HG02763 (cell line): Measurements from ENCODE around the gene RIPOR3.
A peak's percentile ranks its signal among the peaks of the same experiment; 100 is the strongest.

Experiments used
- ATAC-seq: cut with Tn5 transposase; IDR thresholded peaks from one replicate; pipeline ENCODE4 v1.9.1; 2021; ENCODE audit warnings: mild to moderate bottlenecking, moderate library complexity; ENCODE audit not compliant: unreplicated experiment

The RIPOR3 gene, protein sequence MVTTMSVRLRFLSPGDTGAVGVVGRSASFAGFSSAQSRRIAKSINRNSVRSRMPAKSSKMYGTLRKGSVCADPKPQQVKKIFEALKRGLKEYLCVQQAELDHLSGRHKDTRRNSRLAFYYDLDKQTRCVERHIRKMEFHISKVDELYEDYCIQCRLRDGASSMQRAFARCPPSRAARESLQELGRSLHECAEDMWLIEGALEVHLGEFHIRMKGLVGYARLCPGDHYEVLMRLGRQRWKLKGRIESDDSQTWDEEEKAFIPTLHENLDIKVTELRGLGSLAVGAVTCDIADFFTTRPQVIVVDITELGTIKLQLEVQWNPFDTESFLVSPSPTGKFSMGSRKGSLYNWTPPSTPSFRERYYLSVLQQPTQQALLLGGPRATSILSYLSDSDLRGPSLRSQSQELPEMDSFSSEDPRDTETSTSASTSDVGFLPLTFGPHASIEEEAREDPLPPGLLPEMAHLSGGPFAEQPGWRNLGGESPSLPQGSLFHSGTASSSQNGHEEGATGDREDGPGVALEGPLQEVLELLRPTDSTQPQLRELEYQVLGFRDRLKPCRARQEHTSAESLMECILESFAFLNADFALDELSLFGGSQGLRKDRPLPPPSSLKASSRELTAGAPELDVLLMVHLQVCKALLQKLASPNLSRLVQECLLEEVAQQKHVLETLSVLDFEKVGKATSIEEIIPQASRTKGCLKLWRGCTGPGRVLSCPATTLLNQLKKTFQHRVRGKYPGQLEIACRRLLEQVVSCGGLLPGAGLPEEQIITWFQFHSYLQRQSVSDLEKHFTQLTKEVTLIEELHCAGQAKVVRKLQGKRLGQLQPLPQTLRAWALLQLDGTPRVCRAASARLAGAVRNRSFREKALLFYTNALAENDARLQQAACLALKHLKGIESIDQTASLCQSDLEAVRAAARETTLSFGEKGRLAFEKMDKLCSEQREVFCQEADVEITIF

DNA sequence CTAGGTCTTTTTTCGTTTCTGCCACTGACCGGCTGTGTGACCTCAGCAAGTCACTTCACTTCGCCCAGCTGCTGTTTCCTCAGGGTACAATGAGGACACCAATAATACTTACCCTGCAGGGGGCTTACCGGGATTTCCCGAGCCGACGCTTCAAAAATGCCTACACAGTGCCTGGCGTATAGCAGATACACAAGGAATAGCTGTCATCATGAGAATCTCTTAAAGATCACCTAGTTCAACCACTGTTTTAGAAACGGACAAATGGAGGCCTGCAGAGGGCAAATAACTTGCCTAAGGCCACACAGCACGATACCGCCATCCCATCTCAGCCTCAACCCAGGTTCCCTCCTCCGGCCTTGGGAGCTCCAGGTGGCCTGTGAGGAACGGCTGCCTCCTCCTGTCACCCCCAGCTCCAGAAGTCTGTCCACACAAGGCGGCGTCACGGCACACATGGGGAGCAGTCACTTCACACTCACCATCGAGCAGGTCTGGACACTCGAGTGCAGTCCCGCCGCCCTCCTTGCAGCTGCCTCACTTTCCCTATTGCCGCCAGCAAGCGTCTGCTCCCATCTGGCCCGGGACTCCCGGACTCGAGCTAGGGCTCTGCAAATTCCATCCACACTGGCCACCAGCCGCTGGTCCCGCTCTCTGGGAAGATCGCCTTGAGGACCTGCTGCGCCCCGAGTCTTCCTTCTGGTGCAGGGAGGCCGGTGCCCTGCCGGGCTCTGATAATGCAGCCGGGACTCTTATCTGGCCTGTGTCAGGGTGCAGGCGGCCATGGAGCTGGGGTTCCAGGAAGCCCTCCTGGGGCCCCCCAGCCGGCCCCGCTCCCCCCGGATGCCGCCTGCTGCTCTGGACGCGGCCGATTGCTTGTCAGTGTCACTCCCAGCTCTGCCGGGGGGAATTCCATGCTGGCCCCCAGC lies at the start of gene RIPOR3:
RIPOR3 (minus strand) TSS at position 893 of the 923 bp plus-strand sequence; CDS start at position 479, 414 bp downstream.
- ATAC-seq = no peak

DNA sequence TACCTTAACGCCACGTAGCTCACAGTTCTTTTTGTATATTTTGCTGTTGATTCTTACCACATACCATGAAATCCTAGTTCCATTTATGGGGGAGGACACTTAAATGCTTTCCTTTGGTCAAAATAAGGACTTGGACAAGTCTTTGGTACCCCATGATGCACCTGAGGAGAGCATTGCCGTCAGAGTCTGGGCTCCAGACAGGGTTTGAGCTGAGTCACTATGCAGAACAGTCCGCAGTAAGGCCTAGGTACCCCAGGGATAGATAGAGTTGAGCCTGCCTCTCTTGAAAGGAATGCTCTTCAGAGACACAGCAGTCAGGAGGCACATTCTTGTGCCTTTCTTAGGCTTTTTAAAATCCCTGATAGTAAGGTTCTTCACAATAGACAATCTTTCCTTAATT lies 46.0 kb upstream of the RIPOR3 start:
- no peak for ATAC-seq

DNA sequence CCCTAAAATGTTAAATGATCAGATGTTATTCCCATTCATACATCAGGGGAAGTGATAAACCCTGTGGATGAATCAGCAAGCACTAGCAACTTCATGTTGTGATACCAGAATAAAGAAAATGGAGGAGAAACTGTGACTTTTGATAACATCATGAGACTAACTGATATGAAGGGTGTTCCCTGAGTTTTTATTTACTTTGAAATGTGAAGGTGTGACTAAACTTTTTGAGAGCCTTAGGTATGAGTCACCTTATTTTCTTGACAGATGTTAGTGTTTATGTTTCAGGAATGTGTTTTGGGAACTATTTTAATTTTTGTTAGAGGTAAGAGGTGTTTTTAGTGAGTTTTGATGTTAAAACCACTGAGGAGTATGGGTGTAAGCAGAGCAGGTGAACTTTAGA lies 44.5 kb upstream of the RIPOR3 start:
- ATAC-seq = no peak

DNA sequence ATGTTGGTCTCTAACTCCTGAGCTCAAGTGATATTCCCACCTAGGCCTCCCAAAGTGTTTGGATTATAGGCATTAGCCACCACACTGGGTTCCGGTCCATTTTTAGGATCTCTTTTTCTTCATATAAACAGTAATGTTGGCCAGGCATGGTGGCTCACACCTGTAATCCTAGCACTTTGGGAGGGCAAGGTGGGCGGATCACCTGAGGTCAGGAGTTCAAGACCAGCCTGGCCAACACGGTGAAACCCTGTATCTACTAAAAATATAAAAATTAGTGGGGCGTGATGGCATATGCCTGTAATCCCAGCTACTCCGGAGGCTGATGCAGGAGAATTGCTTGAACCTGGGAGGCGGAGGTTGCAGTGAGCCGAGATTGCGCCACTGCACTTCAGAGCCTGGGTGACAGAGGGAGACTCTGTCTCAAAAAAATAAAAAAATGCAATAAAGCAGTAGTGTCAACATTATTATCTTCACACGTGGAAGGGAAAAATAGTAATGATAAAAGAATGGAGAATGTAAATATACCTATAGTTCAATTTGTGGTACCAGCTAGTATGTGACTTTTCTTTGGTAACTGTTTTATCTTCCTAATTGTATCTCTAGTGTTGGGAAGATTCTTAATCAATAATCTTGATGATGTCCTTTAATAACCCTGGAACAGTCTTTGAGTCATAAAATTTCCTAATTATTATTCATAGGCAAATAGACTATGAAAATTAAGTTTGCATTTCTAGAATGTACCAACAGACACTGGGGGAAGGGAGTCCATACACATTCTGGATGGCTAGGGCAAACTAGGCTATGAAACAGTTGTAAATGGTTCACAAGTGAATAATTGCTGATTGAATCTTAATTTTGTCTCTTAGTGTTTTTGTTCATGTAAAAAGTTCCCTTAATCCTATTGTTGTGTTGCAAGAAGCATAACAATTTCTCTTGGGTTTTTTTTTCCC lies 43.7 kb upstream of the RIPOR3 start:
- ATAC-seq = no peak

DNA sequence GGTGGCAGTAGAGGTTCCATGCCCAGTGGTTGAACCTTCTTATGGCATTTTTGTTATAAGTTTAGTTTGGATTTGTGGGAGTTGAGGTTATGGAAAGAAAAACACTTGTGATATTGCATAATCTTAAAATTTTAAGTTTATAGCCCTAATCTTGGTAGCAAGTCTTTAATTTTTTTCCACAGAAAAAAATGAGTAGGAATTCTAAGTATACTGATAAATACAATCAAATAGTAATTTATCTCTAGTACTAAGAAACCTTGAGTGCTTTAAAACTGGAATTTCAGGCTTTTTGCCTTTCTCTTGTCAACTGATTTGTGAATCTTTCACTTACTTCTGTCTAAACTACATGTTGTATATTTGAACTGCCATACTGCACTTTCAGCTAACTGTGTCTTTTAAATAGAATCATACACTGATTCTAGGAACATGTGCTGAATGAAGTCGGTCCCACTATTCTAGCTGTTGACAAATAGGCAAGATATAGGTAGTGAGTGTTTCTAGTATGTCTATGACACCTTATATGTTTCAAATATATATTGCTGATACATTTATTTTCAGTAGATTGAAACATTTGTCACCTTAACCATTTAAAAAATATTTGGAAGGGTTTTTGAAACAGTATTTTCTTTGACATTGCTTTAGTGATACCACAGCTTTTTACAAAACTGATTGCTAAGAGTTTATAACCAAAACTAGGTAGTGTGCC lies 42.5 kb upstream of the RIPOR3 start:
- ATAC-seq = no peak

DNA sequence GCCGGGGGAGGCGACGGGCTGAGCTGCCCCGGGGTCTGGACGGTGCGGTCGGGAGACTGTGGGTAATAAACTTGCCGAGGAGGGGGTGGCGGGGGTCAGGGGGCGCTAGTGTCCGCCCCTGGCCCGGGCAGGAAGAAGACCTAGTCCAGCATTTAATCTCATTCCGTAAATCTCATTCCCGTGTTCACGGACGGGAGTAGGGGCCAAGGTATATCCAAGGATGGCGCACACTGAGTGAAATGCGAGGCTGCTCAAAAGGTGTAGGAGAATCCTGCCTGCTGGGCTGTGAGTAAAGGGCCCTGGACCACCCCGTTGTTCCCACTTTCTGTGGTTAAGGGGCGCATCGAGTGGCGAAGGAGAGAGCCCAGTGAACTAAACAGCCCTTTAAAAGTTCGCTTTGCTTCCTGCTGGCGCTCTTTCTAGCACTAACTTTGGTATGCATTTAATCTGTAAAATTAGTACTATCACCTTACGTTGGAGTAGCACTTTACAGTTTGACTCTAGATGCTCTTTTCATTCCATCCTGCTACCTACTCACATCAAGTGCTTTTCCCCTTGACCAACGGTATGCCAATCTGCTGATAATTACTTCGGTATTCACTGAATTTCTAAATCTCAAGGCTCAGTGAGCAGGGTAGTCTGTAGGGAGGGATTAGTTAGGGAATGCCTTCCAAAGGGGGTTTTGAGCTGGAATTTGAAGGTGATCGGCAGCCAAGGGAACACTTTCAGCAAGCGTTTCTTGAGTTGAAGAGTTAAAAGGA lies 40.8 kb upstream of the RIPOR3 start:
- no peak for ATAC-seq

DNA sequence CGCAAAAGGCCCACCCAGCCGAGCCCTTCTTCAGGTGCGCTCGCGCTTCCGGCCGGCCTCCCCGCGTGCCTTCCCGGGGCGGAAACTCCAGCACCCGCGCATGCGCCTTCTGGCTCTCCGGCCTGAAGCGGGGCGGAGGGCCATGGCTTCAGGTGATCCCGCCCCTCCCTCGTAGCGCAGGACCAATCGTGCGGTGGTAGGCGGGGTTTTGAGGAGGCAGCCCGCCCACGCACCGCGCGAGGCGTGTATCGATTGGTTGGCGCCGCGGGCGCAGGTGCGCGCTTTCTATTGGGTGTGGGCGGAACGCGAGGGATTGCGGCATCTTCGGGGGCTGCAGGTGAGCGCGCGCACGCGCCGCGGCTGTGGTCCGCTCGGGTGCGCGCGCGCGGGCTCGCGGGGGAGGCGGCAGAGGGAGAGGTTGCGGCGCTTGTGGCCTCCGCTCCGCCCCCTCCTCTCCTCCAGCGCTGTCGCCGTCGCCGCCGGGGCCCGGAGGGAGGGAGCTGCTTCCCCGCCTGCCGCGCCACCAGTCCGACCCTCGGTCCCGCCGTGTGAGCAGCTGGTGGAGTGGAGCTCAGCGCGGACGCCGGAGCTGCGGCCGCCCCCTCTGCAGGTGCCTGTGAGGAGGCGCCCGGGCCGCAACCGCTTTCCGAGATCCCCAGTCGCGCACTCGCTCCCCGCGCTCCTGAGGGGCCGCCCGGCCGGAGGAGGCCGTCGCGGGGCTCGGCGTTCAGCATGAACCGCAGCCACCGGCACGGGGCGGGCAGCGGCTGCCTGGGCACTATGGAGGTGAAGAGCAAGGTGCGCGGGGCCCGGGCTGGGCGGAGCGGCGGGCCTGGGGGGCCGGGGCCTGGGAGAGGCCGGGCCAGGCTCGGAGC lies 40.0 kb upstream of the RIPOR3 start, which contains the start of gene PARD6B:
PARD6B (plus strand) TSS at position 526 of the 875 bp plus-strand sequence; CDS start at position 733, 207 bp downstream.
- peak; percentile 84 for ATAC-seq

DNA sequence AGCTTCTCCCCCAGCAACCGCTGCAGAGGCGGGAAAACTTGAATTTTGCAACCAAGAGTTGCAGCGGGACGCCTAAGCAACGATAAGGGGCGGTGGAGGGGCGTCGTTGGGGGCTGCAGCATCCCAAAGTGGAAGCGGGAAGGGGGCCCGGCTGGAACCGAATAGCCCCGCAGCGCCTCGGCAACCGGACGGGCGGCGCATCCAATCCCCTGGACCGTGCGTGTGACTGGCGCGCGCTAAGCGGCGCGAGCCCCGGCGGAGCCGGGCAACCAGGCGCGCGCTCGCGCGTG lies 39.4 kb upstream of the RIPOR3 start:
- ATAC-seq = no peak

DNA sequence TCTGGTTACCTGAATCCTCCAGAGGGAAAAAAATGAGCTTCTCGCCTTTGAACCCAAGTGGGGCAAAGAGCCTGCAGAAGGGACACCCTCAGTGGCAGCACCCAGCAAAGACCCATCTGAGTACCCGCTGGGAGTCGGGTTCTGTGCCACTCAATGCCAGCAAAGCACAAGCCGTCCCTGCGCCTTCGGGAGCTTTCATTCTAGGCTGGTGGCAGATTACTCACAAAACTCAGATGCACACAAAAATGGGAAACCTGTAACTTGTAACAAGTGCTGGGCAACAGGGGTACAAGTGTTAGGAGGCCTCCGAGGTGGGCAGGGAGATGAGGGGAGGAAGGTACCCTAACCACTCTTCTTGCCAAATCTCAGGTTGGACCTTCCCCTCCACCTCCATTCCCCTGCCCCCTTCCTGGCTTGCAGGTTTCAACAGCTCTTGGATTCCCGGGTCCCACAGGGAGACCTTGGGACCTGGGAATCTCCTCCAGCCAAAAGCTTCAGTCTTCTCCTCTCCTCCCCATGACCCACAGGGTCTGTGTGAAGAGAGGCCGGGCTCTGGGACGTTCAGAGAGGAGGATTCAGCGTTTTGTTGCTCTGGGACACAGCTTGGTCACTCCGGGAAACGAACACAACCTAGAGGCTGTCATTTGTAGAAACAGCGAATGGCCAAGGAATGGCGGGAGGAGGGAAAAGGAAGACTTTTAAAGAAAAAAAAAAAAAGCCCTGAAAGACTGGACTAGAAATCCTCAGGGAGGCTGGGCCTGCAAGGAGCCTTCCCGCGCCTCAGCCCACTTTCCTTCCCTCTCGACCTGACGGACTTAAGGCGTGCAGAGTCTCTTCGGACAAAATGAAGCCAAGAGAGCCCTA lies 38.8 kb upstream of the RIPOR3 start:
- ATAC-seq = no peak

DNA sequence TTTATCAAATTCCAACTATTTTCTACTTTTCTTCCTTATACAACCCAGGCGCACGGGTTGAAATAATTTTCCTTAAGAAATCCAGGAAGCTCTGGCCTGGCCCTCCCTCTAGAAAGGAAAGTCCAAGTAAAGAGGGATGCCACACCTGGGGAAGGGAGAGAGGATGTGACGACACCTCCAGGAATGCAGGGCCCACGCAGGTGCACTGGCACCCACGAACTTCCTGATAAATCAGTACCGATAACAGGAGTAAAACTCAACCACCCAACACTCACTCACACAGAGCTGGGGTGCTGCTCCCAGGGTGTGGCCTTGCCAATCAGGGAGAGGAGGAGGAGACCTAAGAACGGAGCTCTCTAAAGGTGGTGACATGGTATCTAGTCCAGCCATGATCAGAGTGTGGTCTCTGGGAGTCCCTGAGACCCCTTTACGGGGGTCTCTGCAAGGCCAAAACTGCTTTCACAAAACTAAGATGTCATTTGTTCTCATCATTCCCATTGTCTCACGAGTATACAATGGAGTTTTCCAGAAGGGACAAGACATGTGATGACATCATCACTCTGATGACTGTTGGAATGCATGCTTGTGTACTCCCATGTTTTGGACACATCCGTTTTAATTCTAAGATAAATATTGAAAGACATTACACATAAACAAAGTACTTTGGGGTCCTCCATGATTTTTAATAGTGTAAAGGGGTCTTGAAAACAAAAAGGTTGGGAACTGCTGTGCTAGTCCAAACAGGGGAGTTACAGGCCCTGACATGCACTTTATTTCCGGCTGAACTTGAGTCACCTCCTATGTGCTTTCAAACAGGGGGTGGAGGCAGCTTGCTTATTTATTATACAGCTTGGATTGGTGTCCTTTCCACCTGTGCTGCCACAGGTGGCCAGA lies 37.9 kb upstream of the RIPOR3 start:
- ATAC-seq = no peak

DNA sequence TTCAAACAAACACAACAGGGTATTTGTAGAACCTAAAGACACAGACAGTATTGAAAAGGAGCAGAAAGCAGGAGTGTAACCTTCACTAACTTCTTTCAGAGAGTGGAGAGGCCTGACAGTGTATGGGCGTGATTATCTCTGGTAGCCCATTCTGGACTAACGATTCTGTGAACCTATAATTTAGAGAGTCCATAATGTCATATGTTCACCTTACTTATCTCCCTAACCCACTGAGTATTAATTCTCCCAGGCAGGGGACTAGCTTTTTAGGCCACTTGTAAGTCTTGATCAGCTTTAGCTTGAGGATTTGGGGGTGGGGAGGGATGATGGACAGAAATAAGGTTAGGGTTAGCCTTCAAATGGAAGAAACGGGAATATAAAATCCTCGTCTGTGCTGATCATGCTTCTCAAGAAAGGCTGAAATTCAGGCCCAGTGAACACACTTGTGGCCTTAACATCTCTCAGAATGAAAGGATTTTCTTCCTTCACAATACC lies 37.2 kb upstream of the RIPOR3 start:
- ATAC-seq = no peak

DNA sequence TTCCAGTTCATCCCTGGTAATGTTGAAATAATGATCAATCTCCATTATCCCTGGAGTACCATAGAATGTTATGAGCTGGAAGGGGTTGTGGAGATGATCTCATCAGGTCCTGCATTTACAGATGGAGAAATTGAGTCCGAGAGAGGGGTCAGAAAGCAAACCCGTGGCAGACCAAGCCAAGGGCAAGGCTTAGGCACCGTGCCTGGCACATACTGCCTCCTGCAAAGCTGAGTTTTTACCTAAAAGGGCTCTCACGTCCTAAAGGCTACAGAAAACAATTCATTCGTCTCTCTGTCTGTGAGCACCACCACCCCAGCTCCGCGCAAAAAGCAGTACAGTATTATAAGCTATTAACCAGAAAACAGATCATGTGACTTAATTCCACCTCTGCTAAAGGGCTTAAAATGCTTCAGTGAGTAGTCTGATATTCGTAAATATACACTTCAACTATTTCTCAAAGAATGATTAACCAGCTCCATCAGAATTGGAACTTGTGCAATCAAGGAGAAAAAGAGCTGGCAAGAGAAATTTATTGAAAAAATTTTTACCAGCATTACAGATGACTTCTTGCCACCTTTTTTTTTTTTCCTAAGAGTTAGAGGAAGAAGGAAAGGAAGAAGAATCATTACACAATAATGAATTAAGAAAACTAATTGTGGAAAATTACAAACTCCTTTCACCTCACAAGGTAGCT lies 36.6 kb upstream of the RIPOR3 start:
- no peak for ATAC-seq

DNA sequence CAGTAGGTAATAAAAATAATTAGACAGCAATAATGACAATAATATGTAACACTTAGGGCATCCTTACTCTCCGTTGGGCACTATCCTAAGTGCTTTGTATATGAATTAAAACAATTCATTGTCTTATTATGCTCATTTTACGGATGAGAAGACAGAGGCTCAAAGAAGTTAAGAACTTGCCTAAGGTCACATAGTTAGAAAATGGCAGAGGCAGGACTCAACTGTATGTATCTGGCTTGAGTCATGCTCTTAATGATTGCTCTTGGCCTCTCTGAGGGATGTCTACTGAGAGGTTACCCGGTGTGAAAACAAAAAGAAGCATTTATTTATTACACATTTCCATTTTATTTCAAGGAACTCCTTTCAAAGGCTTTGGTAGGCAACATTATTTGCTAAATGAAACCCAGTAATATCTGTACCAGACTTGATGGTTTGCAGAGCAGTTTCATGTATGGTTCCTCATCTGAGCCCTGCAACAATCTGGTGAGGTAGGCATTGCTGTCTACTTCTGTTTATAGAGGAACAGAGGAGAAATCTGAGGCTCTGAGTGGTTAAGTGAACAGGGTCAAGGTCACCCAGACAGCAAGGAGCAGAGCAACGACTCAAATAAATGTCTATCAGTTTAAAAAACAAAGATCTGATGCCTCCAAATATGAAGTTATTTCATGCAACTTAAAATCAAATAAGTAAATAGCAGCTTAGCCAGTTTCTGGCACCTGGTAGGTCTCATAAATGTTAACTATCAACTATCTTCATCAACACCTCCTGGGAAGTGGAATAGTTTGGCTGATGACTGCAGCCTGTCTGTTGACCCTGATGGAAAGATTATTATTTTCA lies 35.8 kb upstream of the RIPOR3 start:
- ATAC-seq = no peak

DNA sequence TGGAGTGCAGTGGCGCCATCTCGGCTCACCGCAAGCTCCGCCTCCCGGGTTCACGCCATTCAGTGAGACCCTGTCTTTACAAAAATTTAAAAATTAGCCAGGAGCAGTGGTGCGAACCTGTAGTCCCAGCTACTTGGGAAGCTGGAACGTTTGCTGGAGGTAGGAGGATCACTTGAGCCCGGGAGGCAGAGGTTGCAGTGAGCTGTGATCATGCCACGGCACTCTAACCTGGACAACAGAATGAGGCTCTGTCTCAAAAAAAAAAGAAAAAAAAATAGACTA lies 34.3 kb upstream of the RIPOR3 start:
- no peak for ATAC-seq
